Astrocyte of the cerebellum (primary cell): ENCODE measurements around the gene ACTN3.
"Not testable (repeated sequence)": the region's sequence is repeated elsewhere in the genome, so short reads cannot be mapped to it uniquely, and the experiment has no call there.

Experiments used
- DNase-seq: peaks from one replicate; pipeline ENCODE4 v3.0.0-alpha.2; 2011; ENCODE audit warnings: low read depth
- H3K4me3 ChIP-seq: 2 replicates; pipeline ENCODE4 v1.5.1; 2011; ENCODE audit warnings: mild to moderate bottlenecking, low read depth, low read length, moderate library complexity
- in situ Hi-C: cut with HindIII; loops from 2 replicates; pipeline ENCODE4 v1.10.0; 2017; ENCODE audit warnings: low sequenced_read_pairs
- TF ChIP-seq, protein P1 (sequence below): IDR thresholded peaks from 2 replicates; pipeline ENCODE4 v1.5.1; 2012; ENCODE audit warnings: low read length, low read depth, moderate library complexity, mild to moderate bottlenecking; ENCODE audit errors: missing control alignments

The ACTN3 gene

GRCh38 chr11:66581261-66581660, 34.6 kb downstream of the ACTN3 start:
- TF ChIP-seq, protein P1, sequence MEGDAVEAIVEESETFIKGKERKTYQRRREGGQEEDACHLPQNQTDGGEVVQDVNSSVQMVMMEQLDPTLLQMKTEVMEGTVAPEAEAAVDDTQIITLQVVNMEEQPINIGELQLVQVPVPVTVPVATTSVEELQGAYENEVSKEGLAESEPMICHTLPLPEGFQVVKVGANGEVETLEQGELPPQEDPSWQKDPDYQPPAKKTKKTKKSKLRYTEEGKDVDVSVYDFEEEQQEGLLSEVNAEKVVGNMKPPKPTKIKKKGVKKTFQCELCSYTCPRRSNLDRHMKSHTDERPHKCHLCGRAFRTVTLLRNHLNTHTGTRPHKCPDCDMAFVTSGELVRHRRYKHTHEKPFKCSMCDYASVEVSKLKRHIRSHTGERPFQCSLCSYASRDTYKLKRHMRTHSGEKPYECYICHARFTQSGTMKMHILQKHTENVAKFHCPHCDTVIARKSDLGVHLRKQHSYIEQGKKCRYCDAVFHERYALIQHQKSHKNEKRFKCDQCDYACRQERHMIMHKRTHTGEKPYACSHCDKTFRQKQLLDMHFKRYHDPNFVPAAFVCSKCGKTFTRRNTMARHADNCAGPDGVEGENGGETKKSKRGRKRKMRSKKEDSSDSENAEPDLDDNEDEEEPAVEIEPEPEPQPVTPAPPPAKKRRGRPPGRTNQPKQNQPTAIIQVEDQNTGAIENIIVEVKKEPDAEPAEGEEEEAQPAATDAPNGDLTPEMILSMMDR: no peak
- DNase-seq: no peak
- in situ Hi-C loops: no loop called here
- H3K4me3 ChIP-seq: no peak overlapping the region

DNA sequence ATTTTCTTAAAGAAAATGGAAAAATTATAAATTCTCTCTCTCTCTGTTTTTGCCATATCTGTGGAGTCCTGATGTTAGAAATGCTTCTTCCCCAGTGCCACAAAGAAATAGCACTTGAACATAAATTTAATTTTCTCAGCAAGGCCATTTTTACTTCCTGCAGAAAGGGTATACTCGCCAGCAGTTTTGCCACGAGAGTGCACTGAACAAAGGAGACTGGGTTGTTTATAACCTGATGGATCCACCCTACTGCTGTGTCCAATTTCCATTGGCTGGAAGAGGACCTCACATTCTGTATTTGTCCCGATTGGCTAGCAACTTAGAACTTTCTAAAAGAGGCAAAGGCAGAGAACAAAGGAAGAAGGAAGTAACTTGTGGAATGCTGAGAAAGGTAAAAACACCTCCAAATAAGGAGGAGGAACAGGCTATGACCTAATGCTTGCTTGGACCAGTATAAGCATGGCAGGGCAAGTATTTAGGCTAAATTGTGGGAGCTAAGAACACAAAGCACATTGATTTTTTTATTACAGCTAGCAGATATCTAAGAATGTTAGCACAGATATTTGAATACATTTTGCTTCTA, 36.0 kb downstream of the ACTN3 start:
- H3K4me3 ChIP-seq, in situ Hi-C loops, DNase-seq: not testable (repeated sequence)

- in situ Hi-C loops, H3K4me3 ChIP-seq, DNase-seq: not testable (repeated sequence)
Measured at GRCh38 chr11:66585447-66585846, 38.7 kb downstream of the ACTN3 start.

DNA sequence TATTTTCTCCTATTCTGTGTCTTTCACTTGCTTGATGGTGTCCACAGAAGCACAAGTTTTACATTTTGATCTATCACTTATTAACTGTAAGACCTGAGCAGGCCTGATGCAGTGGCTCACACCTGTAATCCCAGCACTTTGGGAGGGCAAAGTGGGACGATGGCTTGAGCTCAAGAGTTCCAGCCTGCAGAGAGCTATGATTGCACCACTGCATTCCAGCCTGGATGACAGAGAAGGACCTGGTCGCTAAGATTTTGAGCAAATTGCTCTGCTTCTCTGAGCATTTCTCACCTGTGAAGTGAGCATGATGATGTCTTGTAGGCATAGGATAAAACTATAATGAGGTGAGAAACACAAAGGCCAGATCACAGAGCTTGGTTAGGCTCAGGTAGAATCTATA, 39.4 kb downstream of the ACTN3 start:
- in situ Hi-C loops: no loop called here
- H3K4me3 ChIP-seq: no peak overlapping the region
- DNase-seq: no peak
- TF ChIP-seq, protein P1: no peak

DNA sequence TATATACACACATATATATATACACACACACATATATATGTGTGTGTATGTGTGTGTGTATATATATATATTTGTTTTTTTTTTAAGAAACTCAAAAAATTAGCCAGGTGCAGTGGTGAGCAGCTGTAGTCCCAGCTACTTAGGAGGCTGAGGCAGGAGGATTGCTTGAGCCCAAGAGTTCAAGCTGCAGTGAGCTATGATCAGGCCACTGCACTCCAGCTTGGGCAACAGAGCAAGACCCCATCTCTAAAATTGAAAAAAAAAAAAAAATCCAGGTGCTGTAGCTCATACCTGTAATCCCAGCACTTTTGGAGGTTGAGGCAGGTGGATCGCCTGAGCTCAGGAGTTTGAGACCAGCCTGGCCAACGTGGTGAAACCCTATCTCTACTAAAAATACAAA, 42.6 kb downstream of the ACTN3 start:
- in situ Hi-C loops: not testable (repeated sequence)

DNA sequence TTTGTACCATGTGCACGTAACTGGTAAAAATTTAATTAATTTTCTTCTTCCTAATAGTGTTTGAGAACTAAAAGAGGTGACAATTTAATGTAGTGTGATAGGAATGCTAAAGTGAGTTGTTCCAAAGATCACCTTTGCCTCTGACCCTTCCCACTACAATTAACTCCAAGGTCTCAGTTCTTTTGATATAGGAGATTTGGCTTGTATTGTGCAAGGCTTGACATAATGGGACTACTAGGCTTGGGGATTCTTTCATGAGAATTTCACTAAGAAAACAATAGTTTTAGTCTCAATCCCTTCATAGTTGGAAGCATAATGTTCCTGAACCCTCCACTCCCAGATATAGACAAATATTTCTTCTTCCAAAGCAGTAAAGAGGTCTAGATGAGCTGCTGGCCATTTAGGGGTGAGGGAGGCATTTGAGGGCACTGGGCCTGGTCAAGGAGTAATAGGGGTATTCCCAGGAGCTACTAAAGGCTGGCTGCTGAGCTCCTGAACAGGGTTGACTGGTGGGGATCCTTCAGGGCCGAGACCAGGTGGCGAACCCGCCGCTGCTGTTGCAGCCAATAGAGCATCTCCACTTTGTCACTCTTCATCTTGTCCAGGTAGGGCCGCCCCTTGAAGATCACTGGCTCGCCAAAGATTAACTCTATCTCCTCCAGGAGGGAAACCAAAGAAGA, 43.4 kb downstream of the ACTN3 start:
- H3K4me3 ChIP-seq: no peak overlapping the region
- in situ Hi-C loops: no loop called here
- DNase-seq: no peak
- TF ChIP-seq, protein P1: no peak

More for the DNA sequence above, 42.6 kb downstream of the ACTN3 start:
- not testable (repeated sequence) for H3K4me3 ChIP-seq, DNase-seq

DNA sequence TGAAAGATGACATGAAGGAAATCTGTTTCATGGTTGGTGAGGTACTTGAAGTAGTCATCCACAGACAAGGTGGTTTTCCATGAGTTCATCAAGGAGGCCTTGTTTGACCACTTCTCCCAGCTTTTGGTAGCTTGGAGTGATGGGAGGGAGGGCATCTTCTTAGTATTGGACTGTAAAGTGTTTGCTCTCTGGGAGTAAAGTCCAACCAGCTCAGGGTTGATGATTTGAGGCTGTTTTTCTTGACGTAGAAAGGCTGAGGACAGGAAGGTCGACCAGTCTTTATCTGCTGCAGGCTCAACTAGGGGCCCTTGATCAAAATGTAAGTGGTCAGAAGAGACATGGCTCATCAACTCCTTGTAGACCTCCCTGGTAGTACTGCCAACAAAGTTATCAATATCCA, 44.5 kb downstream of the ACTN3 start:
- TF ChIP-seq, protein P1: no peak
- in situ Hi-C loops: no loop called here

DNA sequence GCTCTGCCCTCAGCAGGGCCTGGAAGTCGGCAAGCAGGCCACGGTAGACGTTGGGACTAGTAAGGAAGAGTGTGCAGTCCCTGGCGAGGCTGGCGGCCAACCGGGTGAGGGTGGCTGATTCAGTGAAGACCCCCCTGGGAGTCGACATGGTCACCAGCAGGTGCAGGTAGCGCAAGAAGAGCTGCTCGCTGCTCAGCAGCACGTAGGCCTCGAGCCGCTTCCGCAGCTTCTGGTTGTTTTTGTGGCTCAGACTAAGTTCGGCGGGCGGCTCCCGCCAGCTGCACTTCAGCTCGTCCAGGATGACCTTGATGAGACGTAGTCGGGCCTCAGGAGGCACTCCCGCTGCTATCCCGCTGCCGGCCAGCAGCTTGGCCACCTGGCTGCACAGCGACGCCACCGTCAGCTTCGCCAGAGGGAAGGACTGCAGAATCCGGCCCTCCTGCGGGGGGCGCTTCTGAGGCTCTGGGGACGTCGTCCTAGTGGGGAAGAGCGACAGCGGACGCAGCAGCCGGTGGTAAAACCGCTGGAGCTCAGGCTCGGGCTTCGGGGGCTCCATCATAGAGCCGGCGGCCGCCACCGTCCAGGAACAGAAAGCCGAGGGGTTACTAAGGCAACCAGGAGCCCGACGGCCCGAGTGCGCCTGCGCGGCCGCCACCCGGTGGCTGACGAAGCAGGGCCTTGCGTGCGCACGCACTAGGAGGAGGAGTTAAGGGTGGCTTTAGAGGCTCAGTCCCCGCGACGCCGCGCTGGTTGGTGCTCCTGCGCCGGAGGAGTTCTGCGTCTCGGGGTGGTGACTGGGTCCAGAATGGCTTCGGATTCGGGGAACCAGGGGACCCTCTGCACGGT, 46.0 kb downstream of the ACTN3 start, which contains the start of the genes CCDC87 and CCS:
Gene CCDC87, minus strand, starts transcription at position 607 of the 846 bp plus-strand sequence. Its CDS starts 48 bp downstream, at position 559.
Gene CCS, plus strand, starts transcription at position 729 of the 846 bp plus-strand sequence. Its CDS starts 77 bp downstream, at position 806.
- in situ Hi-C loops: no loop called here
- peak within 1 kb of the TSS; percentile 69 for H3K4me3 ChIP-seq
- TF ChIP-seq, protein P1: peak; percentile 59
- peak; percentile 78 for DNase-seq

More for the DNA sequence above, 44.5 kb downstream of the ACTN3 start:
- H3K4me3 ChIP-seq: no peak overlapping the region
- DNase-seq: no peak
